GM23248 (cell line): Measurements from ENCODE around the gene GFI1B.

Experiments
- EZH2 ChIP-seq: fragments of 200-600 bp; sonication (generic); IDR thresholded peaks from 2 replicates; pipeline ENCODE4 v1.6.1; 2018; ENCODE audit warnings: antibody characterized with exemption, mild to moderate bottlenecking; ENCODE audit not compliant: insufficient read depth, poor library complexity, severe bottlenecking
- EZH2phosphoT487 ChIP-seq: fragments of 200-600 bp; sonication (generic); IDR thresholded peaks from 2 replicates; pipeline ENCODE4 v1.6.1; 2018; ENCODE audit warnings: antibody characterized with exemption, moderate library complexity, mild to moderate bottlenecking, low read depth; ENCODE audit not compliant: insufficient read depth

GRCh38 chr9:133014696-133015095, 36.2 kb downstream of the GFI1B start:
- TF ChIP-seq EZH2 (no peak), EZH2phosphoT487 (no peak)
